ENCODE measurements around the gene IL11.

IL11 gene

GRCh38 chr19:55319785-55320184, 50.5 kb downstream of the IL11 start:
- no peak for TF ChIP-seq CTCF (IDR thresholded peaks at IDR 0.05; ENCODE audit: unreplicated experiment in 3 of 3)
- Mint-ChIP-seq H3K36me3 (ENCODE audit: low read depth) (no peaks in the 10 kb centered on the region), H3K27me3 (ENCODE audit: low read depth) (peaks cover 14% of the 10 kb centered on the region), H3K9me3 (no peaks in the 10 kb centered on the region), H3K27ac (peak overlapping the region in 1 of 3 experiments; percentile 49), H3K4me3 (peak overlapping the region; percentile 61 to 80 (median 75)), H3K4me1 (no peaks in the 10 kb centered on the region)

GRCh38 chr19:55316646-55317045, 53.6 kb downstream of the IL11 start:
- no peaks in the 10 kb centered on the region for H3K9me3 Mint-ChIP-seq
- no peak overlapping the region for H3K27ac Mint-ChIP-seq
- no peak for TF ChIP-seq CTCF (IDR thresholded peaks at IDR 0.05; ENCODE audit: unreplicated experiment in 3 of 3)
- H3K4me3 Mint-ChIP-seq = no peak overlapping the region
- peaks cover 7% of the 10 kb centered on the region for H3K36me3 Mint-ChIP-seq (ENCODE audit: low read depth)
- peaks cover 6% of the 10 kb centered on the region for H3K27me3 Mint-ChIP-seq (ENCODE audit: low read depth)
- H3K4me1 Mint-ChIP-seq = peaks cover 10% of the 10 kb centered on the region

GRCh38 chr19:55315956-55316525, 54.2 kb downstream of the IL11 start:
- peaks cover 7% of the 10 kb centered on the region for H3K36me3 Mint-ChIP-seq (ENCODE audit: low read depth)
- H3K27me3 Mint-ChIP-seq (ENCODE audit: low read depth) = peaks cover 6% of the 10 kb centered on the region
- TF ChIP-seq CTCF (IDR thresholded peaks at IDR 0.05; ENCODE audit: unreplicated experiment in 3 of 3) = no peak
- H3K9me3 Mint-ChIP-seq = no peaks in the 10 kb centered on the region
- peaks cover 10% of the 10 kb centered on the region for H3K4me1 Mint-ChIP-seq
- H3K4me3 Mint-ChIP-seq = no peak overlapping the region
- no peak overlapping the region for H3K27ac Mint-ChIP-seq

- Mint-ChIP-seq H3K4me1 (peaks cover 10% of the 10 kb centered on the region), H3K27me3 (ENCODE audit: low read depth) (peaks cover 2% of the 10 kb centered on the region), H3K27ac (peak overlapping the region in 1 of 3 experiments; percentile 68), H3K9me3 (no peaks in the 10 kb centered on the region), H3K4me3 (no peak overlapping the region), H3K36me3 (ENCODE audit: low read depth) (peaks cover 16% of the 10 kb centered on the region)
- TF ChIP-seq CTCF (IDR thresholded peaks at IDR 0.05; ENCODE audit: unreplicated experiment in 3 of 3) = no peak
These were observed 55.9 kb downstream of the IL11 start for GRCh38 chr19:55314396-55314795.

Measured in nephron (organoid).